CD4-positive, alpha-beta T cell treated with Interleukin-4 for 4 hours (primary cell): ENCODE data around the gene MFSD12.
"Not testable (repeated sequence)": the region's sequence is repeated elsewhere in the genome, so short reads cannot be mapped to it uniquely, and the experiment has no call there.

Experiments used
- DNase-seq: peaks from one replicate; pipeline ENCODE4 v3.0.0-alpha.2; 2020

MFSD12 gene

GRCh38 chr19:3536429-3537100 lies 20.8 kb downstream of the MFSD12 start:
- no peak for DNase-seq

- DNase-seq = no peak
These were observed 21.4 kb downstream of the MFSD12 start for GRCh38 chr19:3535981-3536380.

GRCh38 chr19:3535563-3535965 lies 21.8 kb downstream of the MFSD12 start:
- no peak for DNase-seq

- no peak for DNase-seq
These were observed 22.2 kb downstream of the MFSD12 start for GRCh38 chr19:3535235-3535535.

- no peak for DNase-seq
These were observed 22.8 kb downstream of the MFSD12 start for GRCh38 chr19:3534375-3535234.

DNA sequence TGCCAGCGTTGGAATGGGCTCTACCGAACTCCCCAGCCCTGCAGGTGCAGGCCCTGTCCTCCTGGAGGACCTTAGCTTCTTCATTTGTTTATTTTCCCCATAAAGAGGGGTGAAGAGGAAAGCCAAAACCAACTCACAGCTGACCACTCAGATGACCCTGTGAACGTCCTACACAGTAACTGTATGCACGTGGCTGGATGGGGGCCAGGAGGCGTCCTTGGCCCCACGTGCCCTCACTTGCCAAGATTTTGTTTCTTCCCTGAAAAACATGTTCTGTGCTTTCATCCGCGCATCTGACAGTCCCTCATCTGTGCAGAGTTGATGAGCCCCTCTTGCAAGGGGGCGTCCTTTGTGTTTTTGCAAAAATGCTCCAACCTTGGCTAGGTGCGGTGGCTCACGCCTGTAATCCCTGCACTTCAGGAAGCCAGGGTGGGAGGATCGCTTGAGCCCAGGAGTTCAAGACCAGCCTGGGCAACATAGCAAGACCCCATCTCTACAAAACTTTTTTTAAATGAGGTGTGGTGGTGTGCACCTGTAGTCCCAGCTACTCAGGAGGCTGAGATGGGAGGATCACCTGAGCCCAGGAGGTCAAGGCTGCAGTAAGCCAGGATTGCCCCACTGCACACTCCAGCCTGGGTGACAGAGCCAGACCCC lies 23.7 kb downstream of the MFSD12 start:
- DNase-seq = no peak

GRCh38 chr19:3533033-3533432 lies 24.4 kb downstream of the MFSD12 start:
- DNase-seq = no peak

DNA sequence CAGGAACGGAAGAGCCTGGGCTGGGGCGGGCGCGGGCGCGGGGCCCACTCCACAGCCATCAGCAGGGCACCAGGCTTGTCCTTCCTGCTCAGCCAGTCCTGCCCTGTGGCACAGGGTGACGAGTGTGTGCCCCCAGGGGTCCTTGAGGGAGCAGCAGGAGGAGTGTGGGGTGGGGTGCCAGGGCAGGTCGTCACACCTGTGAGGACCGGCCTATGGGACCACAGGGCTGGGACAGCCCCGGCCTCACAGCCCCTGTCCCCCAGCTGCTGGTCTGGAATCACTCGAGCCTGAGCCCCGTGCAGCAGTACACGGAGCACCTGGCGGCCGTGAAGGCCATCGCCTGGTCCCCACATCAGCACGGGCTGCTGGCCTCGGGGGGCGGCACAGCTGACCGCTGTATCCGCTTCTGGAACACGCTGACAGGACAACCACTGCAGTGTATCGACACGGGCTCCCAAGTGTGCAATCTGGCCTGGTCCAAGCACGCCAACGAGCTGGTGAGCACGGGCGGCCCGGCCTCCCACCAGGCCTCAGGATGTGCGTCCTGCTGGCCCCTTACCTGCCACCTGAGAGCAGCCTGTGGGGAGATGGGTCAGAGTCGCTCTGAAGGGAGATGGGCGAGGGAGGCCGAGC lies 25.1 kb downstream of the MFSD12 start:
- DNase-seq = no peak

GRCh38 chr19:3531716-3532115 lies 25.7 kb downstream of the MFSD12 start:
- no peak for DNase-seq

DNA sequence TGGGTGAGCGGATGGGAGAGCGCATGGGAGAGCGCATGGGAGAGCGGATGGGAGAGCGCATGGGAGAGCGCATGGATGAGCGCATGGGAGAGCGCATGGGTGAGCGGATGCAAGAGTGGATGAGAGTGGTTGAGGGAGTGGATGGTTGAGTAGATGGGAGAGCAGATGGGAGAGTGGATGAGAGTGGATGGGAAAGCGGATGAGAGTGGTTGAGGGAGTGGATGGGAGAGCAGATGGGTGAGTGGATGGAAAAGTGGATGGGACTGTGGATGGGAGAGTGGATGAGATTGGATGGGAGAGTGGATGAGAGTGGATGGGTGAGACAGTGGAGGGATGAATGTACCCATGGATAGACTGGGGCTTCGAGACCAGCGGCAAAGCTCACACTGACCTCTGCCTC lies 27.0 kb downstream of the MFSD12 start:
- no peak for DNase-seq

GRCh38 chr19:3529299-3529698 lies 28.1 kb downstream of the MFSD12 start:
- DNase-seq = not testable (repeated sequence)

DNA sequence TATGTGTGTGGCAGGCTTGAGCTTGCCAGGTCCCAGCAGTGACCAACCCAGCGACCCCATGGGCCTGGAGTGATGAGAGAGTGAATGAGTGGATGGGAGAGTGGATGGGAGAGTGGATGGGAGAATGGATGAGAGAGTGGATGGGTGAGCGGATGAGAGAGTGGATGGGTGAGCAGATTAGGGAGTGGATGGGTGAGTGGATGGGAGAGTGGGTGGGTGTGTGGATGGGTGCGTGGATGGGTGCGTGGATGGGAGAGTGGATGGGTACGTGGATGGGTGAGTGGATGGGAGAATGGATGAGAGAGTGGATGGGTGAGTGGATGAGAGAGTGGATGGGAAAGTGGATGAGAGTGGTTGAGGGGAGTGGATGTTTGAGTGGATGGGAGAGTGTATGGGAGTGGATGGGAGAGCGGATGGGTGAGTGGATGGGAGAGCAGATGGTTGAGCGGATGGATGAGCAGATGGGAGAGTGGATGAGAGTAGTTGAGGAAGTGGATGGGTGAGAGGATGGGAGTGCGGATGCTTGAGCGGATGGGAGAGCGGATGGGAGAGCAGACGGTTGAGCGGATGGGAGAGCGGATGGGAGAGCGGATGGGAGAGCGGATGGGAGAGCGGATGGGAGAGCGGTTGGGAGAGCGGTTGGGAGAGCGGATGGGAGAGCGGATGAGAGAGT lies 28.7 kb downstream of the MFSD12 start:
- no peak for DNase-seq

DNA sequence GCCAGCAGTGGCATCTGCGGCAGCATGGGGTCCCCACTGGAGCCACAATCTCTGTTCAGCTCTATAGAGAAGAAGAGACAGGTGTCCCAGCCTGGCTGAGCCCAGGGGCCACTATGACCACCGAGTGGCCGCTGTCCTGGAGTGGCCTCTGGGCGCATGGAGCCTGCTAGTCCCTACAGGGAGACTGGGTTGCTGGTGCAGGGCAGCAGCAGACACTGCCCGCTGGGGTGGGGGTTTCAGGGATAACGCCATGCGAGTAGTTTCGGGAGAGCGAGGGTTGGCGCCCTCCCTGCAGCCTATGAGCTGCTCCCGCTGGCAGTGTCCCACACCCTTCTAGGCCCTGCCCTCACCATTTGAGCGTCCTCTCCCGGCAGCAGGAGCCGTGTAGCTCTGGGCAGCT lies 29.3 kb downstream of the MFSD12 start:
- no peak for DNase-seq

DNA sequence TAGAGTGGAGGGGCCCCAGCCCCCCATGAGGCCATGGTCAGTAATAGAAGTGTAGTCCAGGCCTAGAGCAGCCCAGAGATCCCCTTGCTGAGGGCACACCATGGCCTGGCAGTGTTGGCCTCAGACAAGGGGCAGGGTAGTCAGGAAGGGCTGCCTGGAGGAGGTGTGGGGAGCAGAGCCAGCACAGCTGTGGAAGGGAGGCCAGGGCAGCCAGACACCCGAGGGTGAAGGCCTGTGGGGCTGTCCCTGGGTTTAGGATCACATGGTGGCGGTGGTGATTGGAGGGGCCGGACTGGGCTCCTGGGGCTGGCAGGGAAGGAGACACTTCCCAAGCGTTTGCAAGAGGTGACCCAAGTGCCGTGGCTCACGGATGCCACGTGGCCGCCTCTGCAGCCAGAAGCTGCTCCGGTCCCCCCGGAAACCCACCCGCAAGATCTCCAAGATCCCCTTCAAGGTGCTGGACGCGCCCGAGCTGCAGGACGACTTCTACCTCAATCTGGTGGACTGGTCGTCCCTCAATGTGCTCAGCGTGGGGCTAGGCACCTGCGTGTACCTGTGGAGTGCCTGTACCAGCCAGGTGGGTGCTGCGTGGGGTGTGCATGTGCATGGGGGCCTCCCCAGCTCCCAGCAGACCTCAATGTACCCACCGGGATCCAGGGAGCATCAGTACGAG lies 30.0 kb downstream of the MFSD12 start:
- no peak for DNase-seq

GRCh38 chr19:3526507-3527237 lies 30.7 kb downstream of the MFSD12 start:
- no peak for DNase-seq

- DNase-seq = no peak
These were observed 32.4 kb downstream of the MFSD12 start for GRCh38 chr19:3524904-3525451.

- no peak for DNase-seq
These were observed 33.1 kb downstream of the MFSD12 start for GRCh38 chr19:3524078-3524842.

DNA sequence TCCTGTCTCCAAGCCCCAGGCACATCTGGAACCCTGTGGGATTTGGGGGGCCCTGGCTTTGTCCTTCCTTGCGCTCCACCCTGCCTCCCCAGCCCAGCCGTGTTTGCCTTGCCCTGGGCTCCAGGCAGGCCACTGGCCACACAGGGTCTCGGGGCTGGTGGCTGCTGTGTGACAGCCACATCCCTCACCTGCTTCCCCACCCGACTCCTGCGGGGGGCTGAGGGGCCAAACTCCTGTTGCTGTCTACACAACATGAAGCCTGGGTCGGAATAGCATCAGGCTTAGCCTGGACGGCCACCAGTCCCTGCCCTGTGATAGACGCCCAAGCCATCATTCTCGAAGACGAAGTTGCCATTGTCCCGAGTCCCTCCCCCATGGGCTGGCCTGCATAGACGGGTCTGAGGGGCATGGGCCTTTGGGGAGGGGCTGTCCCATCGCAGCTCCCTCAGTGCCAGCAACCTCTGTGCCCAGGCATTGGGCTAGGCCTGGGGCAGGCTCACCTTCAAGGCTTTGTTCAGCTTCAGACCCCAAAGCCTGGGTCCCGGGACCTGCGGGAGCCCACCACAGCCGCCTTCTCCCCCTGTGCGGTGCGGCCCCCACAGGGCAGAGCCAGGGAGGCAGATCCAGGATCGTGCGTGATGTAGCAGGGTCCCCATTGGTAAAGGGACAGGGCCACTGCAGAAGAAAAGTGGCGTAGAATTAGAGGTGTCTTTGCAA lies 33.9 kb downstream of the MFSD12 start:
- no peak for DNase-seq

- DNase-seq = no peak
These were observed 34.7 kb downstream of the MFSD12 start for GRCh38 chr19:3522421-3523360.
